ENCODE data around the gene KSR2.

Gene KSR2

DNA sequence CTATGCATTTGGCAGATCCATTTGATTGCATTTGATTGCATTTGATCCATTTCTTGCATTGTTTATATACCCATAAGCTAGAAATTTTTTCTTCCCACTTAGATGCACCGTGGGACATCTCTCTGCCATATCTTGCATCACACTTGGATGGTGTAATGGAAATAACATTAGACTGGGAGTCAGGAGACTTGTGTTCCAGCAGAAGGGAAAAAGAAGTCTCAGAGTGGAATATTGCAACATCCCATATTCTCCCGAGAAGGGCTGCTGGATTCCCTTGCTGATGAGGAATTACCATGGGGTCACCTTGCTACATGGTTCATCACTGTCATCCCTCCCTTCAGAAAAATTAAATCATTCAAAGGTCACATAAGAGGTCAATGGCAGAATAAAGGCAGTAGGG lies 78.1 kb downstream of the KSR2 start:
- no peaks in the 10 kb centered on the region for H3K9me3 ChIP-seq (ENCODE audit: insufficient read depth, low read length)
- no peaks in the 10 kb centered on the region for H3K27me3 ChIP-seq (ENCODE audit: insufficient read depth, insufficient read length)
- H3K4me1 ChIP-seq (ENCODE audit: insufficient read depth, insufficient read length), result no peaks in the 10 kb centered on the region
- H3K9ac ChIP-seq (ENCODE audit: insufficient read length, low read depth), result no peak overlapping the region
- TF ChIP-seq YY1 (IDR thresholded peaks at IDR 0.05; ENCODE audit: insufficient read depth, insufficient read length) (no peak), ZNF274 (IDR thresholded peaks at IDR 0.05; ENCODE audit: low read depth, low read length) (no peak), SUZ12 (IDR thresholded peaks at IDR 0.05; ENCODE audit: extremely low read depth, insufficient read depth, insufficient read length) (no peak)
- H3K36me3 ChIP-seq (ENCODE audit: insufficient read depth, insufficient read length, low read length), result no peaks in the 10 kb centered on the region
- no peak overlapping the region for H3K4me3 ChIP-seq (ENCODE audit: insufficient read length, low read depth)
- DNase-seq (ENCODE audit: low read depth, low spot score), result no peak

DNA sequence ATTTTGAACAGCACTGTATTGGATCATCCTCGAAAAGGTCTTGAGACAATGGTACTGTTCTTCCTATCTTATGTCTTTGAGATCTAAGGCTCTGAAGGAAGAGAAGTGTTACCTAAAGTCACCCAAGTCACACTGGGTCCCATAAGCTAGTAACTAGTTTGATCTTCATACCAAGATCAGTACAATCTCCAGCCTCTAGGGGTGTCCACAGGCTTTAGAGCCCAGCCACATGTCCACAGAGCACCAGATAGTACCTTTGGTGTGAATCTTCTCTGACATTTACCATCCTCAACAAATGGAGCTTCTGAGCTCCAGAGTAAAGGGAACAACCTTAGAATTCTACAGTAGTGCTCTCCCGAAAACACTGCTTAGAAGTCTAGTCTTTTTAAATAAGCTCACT lies 78.7 kb downstream of the KSR2 start:
- Histone ChIP-seq H3K9ac (ENCODE audit: insufficient read length, low read depth) (no peak overlapping the region), H3K4me3 (ENCODE audit: insufficient read length, low read depth) (no peak overlapping the region), H3K4me1 (ENCODE audit: insufficient read depth, insufficient read length) (no peaks in the 10 kb centered on the region), H3K36me3 (ENCODE audit: insufficient read depth, insufficient read length, low read length) (no peaks in the 10 kb centered on the region), H3K9me3 (ENCODE audit: insufficient read depth, low read length) (no peaks in the 10 kb centered on the region), H3K27me3 (ENCODE audit: insufficient read depth, insufficient read length) (no peaks in the 10 kb centered on the region)
- TF ChIP-seq SUZ12 (IDR thresholded peaks at IDR 0.05; ENCODE audit: extremely low read depth, insufficient read depth, insufficient read length) (no peak), YY1 (IDR thresholded peaks at IDR 0.05; ENCODE audit: insufficient read depth, insufficient read length) (no peak), ZNF274 (IDR thresholded peaks at IDR 0.05; ENCODE audit: low read depth, low read length) (no peak)
- DNase-seq (ENCODE audit: low read depth, low spot score), result no peak

DNA sequence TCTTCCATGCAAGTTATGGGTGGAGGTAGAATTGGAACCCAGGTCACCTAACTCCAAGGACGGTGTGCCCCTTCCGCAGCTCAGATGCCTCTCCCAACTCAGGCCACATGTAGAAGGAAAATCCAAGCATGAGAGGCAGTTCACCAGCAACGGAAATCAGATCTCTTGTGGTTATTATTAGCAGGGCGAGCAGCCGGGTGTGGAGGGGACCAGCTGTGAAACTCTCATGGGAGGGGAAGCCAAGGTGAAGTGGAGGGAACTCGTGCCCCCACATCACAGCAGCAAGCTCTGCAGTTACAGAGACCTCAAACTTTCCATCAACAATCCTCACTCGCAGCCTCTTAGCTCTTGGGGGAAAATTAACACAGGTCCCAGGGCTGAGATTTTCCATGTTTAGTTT lies 79.7 kb downstream of the KSR2 start:
- DNase-seq (ENCODE audit: low read depth, low spot score), result no peak
- H3K9me3 ChIP-seq (ENCODE audit: insufficient read depth, low read length), result no peaks in the 10 kb centered on the region
- no peak for TF ChIP-seq SUZ12 (IDR thresholded peaks at IDR 0.05; ENCODE audit: extremely low read depth, insufficient read depth, insufficient read length)
- no peak for TF ChIP-seq YY1 (IDR thresholded peaks at IDR 0.05; ENCODE audit: insufficient read depth, insufficient read length)
- no peak for TF ChIP-seq ZNF274 (IDR thresholded peaks at IDR 0.05; ENCODE audit: low read depth, low read length)
- H3K27me3 ChIP-seq (ENCODE audit: insufficient read depth, insufficient read length), result no peaks in the 10 kb centered on the region
- no peaks in the 10 kb centered on the region for H3K4me1 ChIP-seq (ENCODE audit: insufficient read depth, insufficient read length)
- H3K36me3 ChIP-seq (ENCODE audit: insufficient read depth, insufficient read length, low read length), result no peaks in the 10 kb centered on the region
- no peak overlapping the region for H3K9ac ChIP-seq (ENCODE audit: insufficient read length, low read depth)
- H3K4me3 ChIP-seq (ENCODE audit: insufficient read length, low read depth), result no peak overlapping the region

DNA sequence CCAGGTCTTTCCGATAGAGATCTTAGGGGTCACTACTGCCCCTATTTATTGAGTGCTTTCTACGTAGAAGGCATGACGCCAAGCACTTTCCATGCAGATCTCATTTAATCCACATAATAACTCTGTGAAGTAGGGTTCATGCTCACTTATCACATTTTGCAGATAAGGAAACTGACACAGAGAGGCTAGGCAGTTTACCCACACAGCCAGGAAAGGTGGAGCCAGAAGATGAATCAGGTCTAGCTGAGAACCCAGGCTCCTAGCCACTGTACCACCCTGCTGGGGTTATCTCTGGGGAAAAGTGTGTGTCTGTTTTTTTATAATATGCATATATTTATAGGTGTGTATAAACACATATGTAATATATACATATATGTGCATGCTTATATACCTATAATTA lies 83.6 kb downstream of the KSR2 start:
- Histone ChIP-seq H3K27me3 (ENCODE audit: insufficient read depth, insufficient read length) (no peaks in the 10 kb centered on the region), H3K36me3 (ENCODE audit: insufficient read depth, insufficient read length, low read length) (no peaks in the 10 kb centered on the region), H3K4me1 (ENCODE audit: insufficient read depth, insufficient read length) (no peaks in the 10 kb centered on the region), H3K9me3 (ENCODE audit: insufficient read depth, low read length) (no peaks in the 10 kb centered on the region), H3K9ac (ENCODE audit: insufficient read length, low read depth) (no peak overlapping the region), H3K4me3 (ENCODE audit: insufficient read length, low read depth) (no peak overlapping the region)
- DNase-seq (ENCODE audit: low read depth, low spot score), result no peak
- no peak for TF ChIP-seq YY1 (IDR thresholded peaks at IDR 0.05; ENCODE audit: insufficient read depth, insufficient read length)
- TF ChIP-seq ZNF274 (IDR thresholded peaks at IDR 0.05; ENCODE audit: low read depth, low read length), result no peak
- no peak for TF ChIP-seq SUZ12 (IDR thresholded peaks at IDR 0.05; ENCODE audit: extremely low read depth, insufficient read depth, insufficient read length)

DNA sequence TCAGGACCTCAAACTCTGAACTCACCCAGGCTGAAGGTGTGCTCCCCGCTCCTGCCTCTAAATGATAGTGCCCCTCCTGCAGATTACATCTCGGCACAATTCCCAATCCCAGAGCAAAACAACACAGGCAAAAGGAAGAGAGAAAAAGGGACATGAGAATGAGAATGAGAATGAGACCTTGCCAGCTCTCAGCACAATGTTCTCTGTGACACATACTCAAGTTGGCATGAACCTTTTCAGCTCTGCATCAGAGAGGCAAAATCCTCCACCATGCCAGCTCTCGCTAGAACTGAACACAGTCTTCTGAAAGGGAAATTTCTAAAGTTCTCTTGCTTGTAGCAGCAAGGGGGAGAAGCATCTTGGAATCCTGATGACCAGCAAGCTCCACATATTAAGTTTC lies 84.6 kb downstream of the KSR2 start:
- Histone ChIP-seq H3K9me3 (ENCODE audit: insufficient read depth, low read length) (no peaks in the 10 kb centered on the region), H3K9ac (ENCODE audit: insufficient read length, low read depth) (no peak overlapping the region), H3K4me3 (ENCODE audit: insufficient read length, low read depth) (no peak overlapping the region), H3K4me1 (ENCODE audit: insufficient read depth, insufficient read length) (no peaks in the 10 kb centered on the region), H3K36me3 (ENCODE audit: insufficient read depth, insufficient read length, low read length) (no peaks in the 10 kb centered on the region), H3K27me3 (ENCODE audit: insufficient read depth, insufficient read length) (no peaks in the 10 kb centered on the region)
- TF ChIP-seq ZNF274 (IDR thresholded peaks at IDR 0.05; ENCODE audit: low read depth, low read length), result no peak
- no peak for TF ChIP-seq SUZ12 (IDR thresholded peaks at IDR 0.05; ENCODE audit: extremely low read depth, insufficient read depth, insufficient read length)
- no peak for TF ChIP-seq YY1 (IDR thresholded peaks at IDR 0.05; ENCODE audit: insufficient read depth, insufficient read length)
- DNase-seq (ENCODE audit: low read depth, low spot score), result no peak

DNA sequence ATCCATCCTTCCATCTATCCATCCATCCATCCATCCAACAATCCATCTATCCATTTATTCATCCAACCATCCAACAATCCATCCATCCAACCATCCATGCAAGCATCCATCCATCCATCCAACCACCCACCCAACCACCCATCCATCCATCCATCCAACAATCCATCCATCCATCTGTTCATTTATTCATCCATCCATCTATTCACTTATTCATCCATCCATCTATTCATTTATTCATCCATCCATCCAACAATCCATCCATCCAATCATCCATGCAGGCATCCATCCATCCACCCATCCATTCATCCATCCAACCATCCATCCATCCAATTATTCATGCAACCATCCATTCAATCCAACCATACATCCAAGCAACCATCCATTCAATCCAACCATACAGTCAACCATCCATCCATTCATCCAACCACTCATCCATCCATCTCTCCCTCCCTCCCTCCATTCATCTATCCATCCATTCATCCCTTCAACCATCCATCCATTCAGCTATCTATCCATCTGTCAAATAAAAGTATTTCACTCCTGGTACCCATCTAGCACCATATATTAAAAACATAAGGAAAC lies 86.1 kb downstream of the KSR2 start:
- Histone ChIP-seq H3K36me3 (ENCODE audit: insufficient read depth, insufficient read length, low read length) (no peaks in the 10 kb centered on the region), H3K27me3 (ENCODE audit: insufficient read depth, insufficient read length) (no peaks in the 10 kb centered on the region)
- no peak for DNase-seq (ENCODE audit: low read depth, low spot score)

DNA sequence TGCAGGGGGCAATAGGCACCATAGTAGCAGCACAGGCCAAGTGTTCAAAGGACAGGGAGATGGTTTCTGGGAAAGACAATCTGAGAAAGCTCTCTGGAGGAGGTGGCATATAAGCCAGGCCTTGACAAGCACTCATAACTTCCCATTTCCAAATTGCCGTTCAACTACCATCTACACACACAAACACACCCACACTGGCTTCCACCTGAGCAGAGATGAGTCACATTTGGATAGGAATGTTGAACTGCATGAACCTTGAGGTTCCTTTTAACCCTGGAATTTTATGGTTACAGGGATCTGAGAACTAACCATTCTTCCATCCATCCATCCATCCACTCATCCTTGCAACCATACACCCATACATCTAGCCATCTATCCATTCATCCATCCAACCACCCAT lies 86.6 kb downstream of the KSR2 start:
- H3K9ac ChIP-seq (ENCODE audit: insufficient read length, low read depth), result no peak overlapping the region
- no peak overlapping the region for H3K4me3 ChIP-seq (ENCODE audit: insufficient read length, low read depth)
- H3K9me3 ChIP-seq (ENCODE audit: insufficient read depth, low read length), result no peaks in the 10 kb centered on the region
- H3K4me1 ChIP-seq (ENCODE audit: insufficient read depth, insufficient read length), result peaks cover 2% of the 10 kb centered on the region
- no peaks in the 10 kb centered on the region for H3K36me3 ChIP-seq (ENCODE audit: insufficient read depth, insufficient read length, low read length)
- no peak for TF ChIP-seq YY1 (IDR thresholded peaks at IDR 0.05; ENCODE audit: insufficient read depth, insufficient read length)
- no peak for TF ChIP-seq ZNF274 (IDR thresholded peaks at IDR 0.05; ENCODE audit: low read depth, low read length)
- TF ChIP-seq SUZ12 (IDR thresholded peaks at IDR 0.05; ENCODE audit: extremely low read depth, insufficient read depth, insufficient read length), result no peak
- no peaks in the 10 kb centered on the region for H3K27me3 ChIP-seq (ENCODE audit: insufficient read depth, insufficient read length)
- no peak for DNase-seq (ENCODE audit: low read depth, low spot score)

More for the DNA sequence above, 86.1 kb downstream of the KSR2 start:
- no peaks in the 10 kb centered on the region for H3K9me3 ChIP-seq (ENCODE audit: insufficient read depth, low read length)
- TF ChIP-seq ZNF274 (IDR thresholded peaks at IDR 0.05; ENCODE audit: low read depth, low read length) (no peak), SUZ12 (IDR thresholded peaks at IDR 0.05; ENCODE audit: extremely low read depth, insufficient read depth, insufficient read length) (no peak), YY1 (IDR thresholded peaks at IDR 0.05; ENCODE audit: insufficient read depth, insufficient read length) (no peak)
- H3K9ac ChIP-seq (ENCODE audit: insufficient read length, low read depth), result no peak overlapping the region
- H3K4me3 ChIP-seq (ENCODE audit: insufficient read length, low read depth), result no peak overlapping the region
- peaks cover 2% of the 10 kb centered on the region for H3K4me1 ChIP-seq (ENCODE audit: insufficient read depth, insufficient read length)
